C4-2B (cell line): Measurements from ENCODE around the gene LRMDA.

Source experiments
- H3K27ac ChIP-seq: fragments of 450-650 bp; 2 replicates; pipeline ENCODE4 v1.5.1; 2017
- ZFX ChIP-seq: fragments of 450-650 bp; IDR thresholded peaks from 2 replicates; pipeline ENCODE4 v1.6.1; 2017
- TF ChIP-seq, protein P1 (sequence below): fragments of 450-650 bp; conservative IDR thresholded peaks from 2 replicates; pipeline ENCODE4 v1.5.1; 2017; ENCODE audit warnings: mild to moderate bottlenecking

The LRMDA gene

DNA sequence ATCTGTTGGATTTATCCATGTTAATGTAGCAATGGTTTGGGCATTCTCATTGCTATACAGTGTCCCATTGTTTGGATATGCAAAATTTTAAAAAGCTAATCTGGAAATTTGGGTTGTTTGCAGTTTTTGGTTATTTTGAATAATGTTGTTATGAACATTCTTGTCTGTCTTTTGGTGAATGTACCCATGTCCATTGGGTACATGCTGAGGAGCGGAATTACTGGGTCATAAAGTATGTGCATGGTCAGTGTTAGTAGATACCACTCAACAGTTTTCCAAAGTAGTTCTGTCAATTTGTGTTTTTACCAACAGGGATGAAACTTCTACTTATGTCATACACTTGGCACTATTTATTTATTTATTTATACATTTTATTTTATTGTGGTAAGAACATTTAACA is 153.9 kb downstream of the LRMDA start:
- TF ChIP-seq, protein P1, sequence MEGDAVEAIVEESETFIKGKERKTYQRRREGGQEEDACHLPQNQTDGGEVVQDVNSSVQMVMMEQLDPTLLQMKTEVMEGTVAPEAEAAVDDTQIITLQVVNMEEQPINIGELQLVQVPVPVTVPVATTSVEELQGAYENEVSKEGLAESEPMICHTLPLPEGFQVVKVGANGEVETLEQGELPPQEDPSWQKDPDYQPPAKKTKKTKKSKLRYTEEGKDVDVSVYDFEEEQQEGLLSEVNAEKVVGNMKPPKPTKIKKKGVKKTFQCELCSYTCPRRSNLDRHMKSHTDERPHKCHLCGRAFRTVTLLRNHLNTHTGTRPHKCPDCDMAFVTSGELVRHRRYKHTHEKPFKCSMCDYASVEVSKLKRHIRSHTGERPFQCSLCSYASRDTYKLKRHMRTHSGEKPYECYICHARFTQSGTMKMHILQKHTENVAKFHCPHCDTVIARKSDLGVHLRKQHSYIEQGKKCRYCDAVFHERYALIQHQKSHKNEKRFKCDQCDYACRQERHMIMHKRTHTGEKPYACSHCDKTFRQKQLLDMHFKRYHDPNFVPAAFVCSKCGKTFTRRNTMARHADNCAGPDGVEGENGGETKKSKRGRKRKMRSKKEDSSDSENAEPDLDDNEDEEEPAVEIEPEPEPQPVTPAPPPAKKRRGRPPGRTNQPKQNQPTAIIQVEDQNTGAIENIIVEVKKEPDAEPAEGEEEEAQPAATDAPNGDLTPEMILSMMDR = no peak
- no peak for TF ChIP-seq ZFX

GRCh38 chr10:75586814-75587213 is 155.4 kb downstream of the LRMDA start:
- H3K27ac ChIP-seq = no peak overlapping the region
- TF ChIP-seq, protein P1 = no peak
- TF ChIP-seq ZFX = no peak

More for the DNA sequence above, 153.9 kb downstream of the LRMDA start:
- H3K27ac ChIP-seq = no peak overlapping the region

- no peak overlapping the region for H3K27ac ChIP-seq
- no peak for TF ChIP-seq ZFX
- TF ChIP-seq, protein P1 = no peak
Observed at GRCh38 chr10:75588031-75588430, 156.6 kb downstream of the LRMDA start.

- TF ChIP-seq, protein P1 = no peak
- no peak for TF ChIP-seq ZFX
- H3K27ac ChIP-seq = no peak overlapping the region
Observed at GRCh38 chr10:75589895-75590654, 158.7 kb downstream of the LRMDA start.

DNA sequence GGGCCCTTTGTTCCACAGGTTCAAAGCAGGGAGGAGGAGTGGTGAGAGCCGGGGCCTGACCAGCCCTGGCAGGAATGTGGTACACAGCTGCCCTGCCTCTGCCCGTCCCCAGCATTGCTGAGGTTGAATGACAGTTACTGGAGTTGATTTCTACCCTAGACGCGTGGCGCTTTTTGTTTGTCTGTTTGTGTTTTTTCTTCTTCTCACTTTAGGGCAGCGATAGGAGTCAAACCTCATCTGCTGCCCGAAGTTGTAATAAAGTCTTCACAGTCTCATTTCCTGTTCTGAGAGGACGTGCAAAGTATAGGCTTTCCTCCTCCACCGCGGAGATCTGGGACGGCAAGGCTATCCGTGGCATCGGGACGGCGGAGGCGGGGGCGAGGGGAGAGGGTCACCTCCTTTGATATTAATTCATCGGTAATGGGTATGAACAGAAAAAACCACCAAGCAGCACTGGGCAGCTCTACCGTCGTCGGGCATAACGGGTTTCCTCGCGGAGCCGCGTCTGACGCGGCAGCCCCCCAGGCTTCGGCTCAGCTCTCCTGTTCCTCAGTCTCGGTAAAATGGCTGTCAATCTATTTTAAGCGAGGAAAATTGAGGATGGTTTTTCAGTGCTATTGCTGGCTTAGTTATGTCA is 160.8 kb downstream of the LRMDA start:
- H3K27ac ChIP-seq = no peak overlapping the region
- no peak for TF ChIP-seq ZFX
- TF ChIP-seq, protein P1 = no peak

GRCh38 chr10:75592791-75593643 is 161.6 kb downstream of the LRMDA start:
- TF ChIP-seq, protein P1 = no peak

More at GRCh38 chr10:75592791-75593643, 161.6 kb downstream of the LRMDA start:
- H3K27ac ChIP-seq = no peak overlapping the region
